Measurements from ENCODE around the gene TTBK1.

- TF ChIP-seq FOXM1 (IDR thresholded peaks at IDR 0.05; ENCODE audit: borderline replicate concordance, low read depth) = no peak
- TF ChIP-seq REST (IDR thresholded peaks at IDR 0.05; ENCODE audit: low read depth) = no peak
- TF ChIP-seq EP300 (IDR thresholded peaks at IDR 0.05; ENCODE audit: borderline replicate concordance) = no peak
- TF ChIP-seq, protein P1, sequence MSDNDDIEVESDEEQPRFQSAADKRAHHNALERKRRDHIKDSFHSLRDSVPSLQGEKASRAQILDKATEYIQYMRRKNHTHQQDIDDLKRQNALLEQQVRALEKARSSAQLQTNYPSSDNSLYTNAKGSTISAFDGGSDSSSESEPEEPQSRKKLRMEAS (IDR thresholded peaks at IDR 0.05) = no peak
- no peak for TF ChIP-seq TAF1 (IDR thresholded peaks at IDR 0.05; ENCODE audit: low read depth)
- TF ChIP-seq YY1 (IDR thresholded peaks at IDR 0.05; ENCODE audit: low read depth) = no peak
- TF ChIP-seq TEAD4 (IDR thresholded peaks at IDR 0.05) = no peak
- TF ChIP-seq EGR1 (IDR thresholded peaks at IDR 0.05) = no peak
- no peak for TF ChIP-seq CEBPB (IDR thresholded peaks at IDR 0.05)
- no peak for TF ChIP-seq USF1 (IDR thresholded peaks at IDR 0.05)
- no peak for TF ChIP-seq CREB1 (IDR thresholded peaks at IDR 0.05; ENCODE audit: low read depth)
Measured at GRCh38 chr6:43239054-43239453, 4.2 kb upstream of the TTBK1 start.

Measured in Ishikawa (cell line).